SK-N-SH treated with all-trans-retinoic acid at 6 μM for 48 hours (cell line): ENCODE results near the gene IL26.

Experiments
- ISL1 ChIP-seq: fragments of 250-450 bp; sonication (Bioruptor Pico); IDR thresholded peaks from 2 replicates; pipeline ENCODE4 v2.1.2; 2022; ENCODE audit warnings: mild to moderate bottlenecking, moderate library complexity
- PATZ1 ChIP-seq: fragments of 250-450 bp; sonication (Bioruptor Pico); IDR thresholded peaks from 2 replicates; pipeline ENCODE4 v1.8.0; 2020; ENCODE audit warnings: mild to moderate bottlenecking, moderate library complexity, borderline replicate concordance
- POU6F1 ChIP-seq: fragments of 250-450 bp; sonication (Bioruptor Pico); IDR thresholded peaks from 2 replicates; pipeline ENCODE4 v1.8.0; 2021; ENCODE audit warnings: low read depth, mild to moderate bottlenecking, moderate library complexity, borderline replicate concordance
- TF ChIP-seq, protein P1 (sequence below): fragments of 250-450 bp; sonication (Bioruptor Pico); IDR thresholded peaks from 2 replicates; pipeline ENCODE4 v1.5.1; 2020; ENCODE audit warnings: low read depth, mild to moderate bottlenecking, moderate library complexity
- TF ChIP-seq, protein P2 (sequence below): fragments of 250-450 bp; sonication (Bioruptor Pico); IDR thresholded peaks from 2 replicates; pipeline ENCODE4 v1.5.1; 2021; ENCODE audit warnings: mild to moderate bottlenecking, moderate library complexity

DNA sequence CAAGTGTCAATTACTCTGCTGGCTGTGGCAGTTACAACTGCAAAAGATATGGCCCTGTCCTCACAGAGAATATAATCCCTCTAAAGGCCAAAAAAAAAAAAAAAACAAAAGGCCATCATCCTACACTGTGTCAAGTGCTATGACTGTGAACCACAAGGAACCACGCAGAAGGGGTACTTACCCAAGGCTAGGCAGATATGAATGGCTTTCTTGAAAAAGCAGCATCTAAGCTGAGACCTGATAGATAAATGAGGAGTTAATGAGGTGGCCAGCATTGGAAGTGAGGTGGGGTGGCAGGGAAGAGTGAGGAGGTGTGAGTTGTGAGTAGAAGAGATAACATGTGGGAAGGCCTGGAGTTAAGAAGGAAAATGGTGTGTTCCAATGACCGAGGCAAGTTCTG is 44.2 kb upstream of the IL26 start:
- TF ChIP-seq, protein P1, sequence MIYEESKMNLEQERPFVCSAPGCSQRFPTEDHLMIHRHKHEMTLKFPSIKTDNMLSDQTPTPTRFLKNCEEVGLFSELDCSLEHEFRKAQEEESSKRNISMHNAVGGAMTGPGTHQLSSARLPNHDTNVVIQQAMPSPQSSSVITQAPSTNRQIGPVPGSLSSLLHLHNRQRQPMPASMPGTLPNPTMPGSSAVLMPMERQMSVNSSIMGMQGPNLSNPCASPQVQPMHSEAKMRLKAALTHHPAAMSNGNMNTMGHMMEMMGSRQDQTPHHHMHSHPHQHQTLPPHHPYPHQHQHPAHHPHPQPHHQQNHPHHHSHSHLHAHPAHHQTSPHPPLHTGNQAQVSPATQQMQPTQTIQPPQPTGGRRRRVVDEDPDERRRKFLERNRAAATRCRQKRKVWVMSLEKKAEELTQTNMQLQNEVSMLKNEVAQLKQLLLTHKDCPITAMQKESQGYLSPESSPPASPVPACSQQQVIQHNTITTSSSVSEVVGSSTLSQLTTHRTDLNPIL (CRISPR knock-in tag), result no peak
- TF ChIP-seq, protein P2, sequence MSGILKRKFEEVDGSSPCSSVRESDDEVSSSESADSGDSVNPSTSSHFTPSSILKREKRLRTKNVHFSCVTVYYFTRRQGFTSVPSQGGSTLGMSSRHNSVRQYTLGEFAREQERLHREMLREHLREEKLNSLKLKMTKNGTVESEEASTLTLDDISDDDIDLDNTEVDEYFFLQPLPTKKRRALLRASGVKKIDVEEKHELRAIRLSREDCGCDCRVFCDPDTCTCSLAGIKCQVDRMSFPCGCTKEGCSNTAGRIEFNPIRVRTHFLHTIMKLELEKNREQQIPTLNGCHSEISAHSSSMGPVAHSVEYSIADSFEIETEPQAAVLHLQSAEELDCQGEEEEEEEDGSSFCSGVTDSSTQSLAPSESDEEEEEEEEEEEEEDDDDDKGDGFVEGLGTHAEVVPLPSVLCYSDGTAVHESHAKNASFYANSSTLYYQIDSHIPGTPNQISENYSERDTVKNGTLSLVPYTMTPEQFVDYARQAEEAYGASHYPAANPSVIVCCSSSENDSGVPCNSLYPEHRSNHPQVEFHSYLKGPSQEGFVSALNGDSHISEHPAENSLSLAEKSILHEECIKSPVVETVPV, result no peak
- TF ChIP-seq PATZ1 (CRISPR knock-in tag), result no peak
- TF ChIP-seq ISL1 (CRISPR knock-in tag), result no peak
- no peak for TF ChIP-seq POU6F1 (CRISPR knock-in tag)
